ENCODE results near the gene UBQLNL. TPM values are rescaled to one million over a fixed set of nuclear protein-coding genes. Genes with fewer than 3 reads are reported as not detected.
A peak's percentile ranks its signal among the peaks of the same experiment; 100 is the strongest.

UBQLNL gene, protein sequence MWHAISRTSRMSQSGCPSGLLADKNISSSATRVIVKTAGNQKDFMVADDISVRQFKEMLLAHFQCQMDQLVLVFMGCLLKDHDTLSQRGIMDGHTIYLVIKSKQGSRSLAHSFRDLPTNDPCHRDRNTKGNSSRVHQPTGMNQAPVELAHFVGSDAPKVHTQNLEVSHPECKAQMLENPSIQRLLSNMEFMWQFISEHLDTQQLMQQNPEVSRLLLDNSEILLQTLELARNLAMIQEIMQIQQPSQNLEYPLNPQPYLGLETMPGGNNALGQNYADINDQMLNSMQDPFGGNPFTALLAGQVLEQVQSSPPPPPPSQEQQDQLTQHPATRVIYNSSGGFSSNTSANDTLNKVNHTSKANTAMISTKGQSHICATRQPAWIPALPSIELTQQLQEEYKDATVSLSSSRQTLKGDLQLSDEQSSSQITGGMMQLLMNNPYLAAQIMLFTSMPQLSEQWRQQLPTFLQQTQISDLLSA
- total RNA-seq = under 1 TPM in 1 of 2 experiments, not detected in 1; 0.19 TPM

DNA sequence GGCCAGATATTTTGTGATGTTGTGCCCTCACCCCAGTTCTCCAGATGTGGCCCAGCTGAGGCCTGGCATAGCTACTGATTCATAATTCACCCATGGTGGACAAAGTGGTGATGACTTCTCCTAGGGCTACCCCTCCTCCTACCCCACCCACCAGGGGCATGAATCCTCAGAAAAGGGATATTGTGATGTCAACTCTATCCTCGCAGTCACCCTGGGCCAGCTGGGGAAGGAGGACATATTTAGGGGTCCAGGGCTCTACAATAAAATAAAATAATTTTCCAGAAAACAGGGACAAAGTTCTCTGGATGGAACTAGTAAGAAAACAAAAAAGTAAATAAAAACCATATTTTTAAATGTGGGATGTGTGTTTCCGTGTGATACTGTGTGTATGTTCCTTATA, at the start of gene UBQLNL:
UBQLNL (minus strand) TSS at position 101 of the 400 bp plus-strand sequence. CDS start 258 bp downstream, outside the sequence.
- no peak within 1 kb of the TSS for H3K27ac Mint-ChIP-seq
- no peaks in the 10 kb centered on the region for H3K27me3 Mint-ChIP-seq
- DNase-seq = no peak
- no peaks in the 10 kb centered on the region for H3K36me3 Mint-ChIP-seq
- H3K4me1 Mint-ChIP-seq = no peaks in the 10 kb centered on the region
- H3K4me3 Mint-ChIP-seq = no peak within 1 kb of the TSS
- H3K9me3 Mint-ChIP-seq = no peaks in the 10 kb centered on the region

DNA sequence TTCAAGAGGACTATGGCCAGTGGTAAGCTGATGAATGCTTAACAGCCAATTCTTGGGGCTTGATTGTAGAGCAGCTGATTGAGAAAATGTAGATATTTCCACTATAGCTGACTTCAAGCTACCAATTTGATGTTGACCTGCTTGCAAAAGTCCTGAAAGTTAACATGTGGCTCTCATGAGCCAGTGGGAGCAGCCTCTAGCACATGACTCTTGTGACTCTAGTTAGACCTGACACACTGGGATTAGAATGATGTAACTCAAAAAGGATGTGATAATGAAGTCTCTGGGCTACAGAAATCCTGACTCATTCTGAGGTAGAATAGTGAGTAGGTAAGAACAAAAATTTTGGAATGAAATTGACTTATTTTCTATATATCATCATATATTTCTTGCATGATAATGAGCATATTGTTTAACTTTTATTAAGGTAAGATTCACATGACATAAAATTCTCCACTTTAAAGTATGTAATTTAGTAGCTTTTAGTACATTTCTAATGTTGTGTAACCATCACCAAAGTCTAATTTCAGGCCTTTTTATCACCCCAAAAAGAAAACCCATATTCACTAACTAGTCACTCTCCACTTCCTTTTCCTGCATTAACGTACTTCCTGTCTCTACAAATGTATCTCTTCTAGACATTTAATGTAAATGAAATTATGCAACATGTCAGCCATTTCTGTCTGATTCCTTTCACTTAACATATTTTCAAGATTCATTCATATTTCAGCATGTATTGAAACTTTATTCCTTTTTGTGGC, 47.9 kb upstream of the UBQLNL start:
- Mint-ChIP-seq H3K4me3 (no peak overlapping the region), H3K27me3 (no peaks in the 10 kb centered on the region), H3K4me1 (peaks cover 3% of the 10 kb centered on the region), H3K27ac (peak overlapping the region; percentile 38), H3K9me3 (peaks cover 7% of the 10 kb centered on the region), H3K36me3 (no peaks in the 10 kb centered on the region)
- DNase-seq = no peak

DNA sequence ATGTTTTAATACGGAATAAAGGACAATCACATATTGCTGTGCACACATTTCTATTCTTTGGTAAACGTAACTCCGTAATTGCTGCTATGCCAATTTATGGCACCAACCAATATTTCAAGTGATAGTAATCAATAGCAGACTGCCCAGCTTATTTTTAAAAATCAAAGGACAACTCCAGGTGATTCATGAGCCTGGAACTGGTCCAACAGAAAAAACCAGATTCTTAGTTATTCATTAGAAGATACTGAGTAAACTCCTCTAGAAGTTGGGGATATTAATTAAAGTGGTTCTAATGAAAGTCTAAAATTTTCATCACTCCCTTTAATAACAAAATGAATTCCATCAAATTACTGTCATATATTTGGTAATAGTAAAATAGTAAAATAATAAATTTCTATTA, 41.3 kb upstream of the UBQLNL start:
- no peak overlapping the region for H3K27ac Mint-ChIP-seq
- no peaks in the 10 kb centered on the region for H3K4me1 Mint-ChIP-seq
- no peak for DNase-seq
- no peak overlapping the region for H3K4me3 Mint-ChIP-seq
- no peaks in the 10 kb centered on the region for H3K27me3 Mint-ChIP-seq
- no peaks in the 10 kb centered on the region for H3K36me3 Mint-ChIP-seq
- H3K9me3 Mint-ChIP-seq = no peaks in the 10 kb centered on the region

DNA sequence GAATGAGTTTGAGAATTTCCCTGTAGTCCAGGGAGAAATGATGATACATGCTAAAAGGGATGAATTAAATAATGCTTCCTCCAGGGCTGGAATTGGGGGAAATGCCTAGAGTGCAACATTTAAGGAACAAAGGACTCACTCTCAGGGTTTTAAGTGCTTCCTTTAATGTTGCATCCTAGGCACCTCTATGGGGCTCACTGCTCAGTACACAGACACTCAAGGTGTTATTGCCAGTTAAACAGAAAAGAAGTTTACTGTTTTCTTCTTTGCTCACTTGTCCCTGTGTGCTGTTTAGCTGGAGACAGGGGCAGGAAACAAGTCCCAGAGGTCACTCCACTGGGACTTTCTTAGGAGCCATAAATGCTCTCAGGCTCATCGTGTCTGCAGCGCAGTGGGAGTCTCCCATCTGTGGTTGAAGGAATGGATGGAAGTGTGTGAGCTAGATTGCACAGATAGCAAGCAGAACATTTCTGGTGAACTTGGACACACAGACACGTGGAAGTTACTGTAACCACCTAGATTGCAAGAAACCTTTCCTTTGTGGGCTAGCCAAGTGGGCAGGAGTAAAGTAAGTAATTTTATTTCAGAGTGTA, 40.2 kb upstream of the UBQLNL start:
- Mint-ChIP-seq H3K9me3 (no peaks in the 10 kb centered on the region), H3K36me3 (no peaks in the 10 kb centered on the region), H3K27ac (no peak overlapping the region), H3K4me1 (no peaks in the 10 kb centered on the region), H3K4me3 (no peak overlapping the region), H3K27me3 (peaks cover 2% of the 10 kb centered on the region)
- no peak for DNase-seq

DNA sequence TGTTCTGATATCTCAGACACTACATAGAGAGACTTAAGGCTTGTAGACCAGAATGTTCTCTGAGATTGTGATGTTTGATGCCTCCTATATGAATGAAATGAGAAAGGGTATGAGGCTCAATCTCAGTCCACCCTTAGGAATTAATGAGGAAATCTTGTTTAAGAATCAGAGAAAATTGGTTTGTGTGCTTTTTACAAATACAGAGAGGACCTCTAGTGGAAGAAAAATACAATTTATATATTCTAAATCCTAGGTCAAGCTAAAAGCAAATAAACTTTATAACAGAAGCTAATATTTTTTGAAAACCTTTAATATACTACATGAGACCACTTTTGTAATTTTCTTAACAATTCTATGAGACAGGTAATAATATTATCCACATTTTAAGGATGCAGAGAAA, 36.8 kb upstream of the UBQLNL start:
- Mint-ChIP-seq H3K9me3 (no peaks in the 10 kb centered on the region), H3K36me3 (no peaks in the 10 kb centered on the region)

DNA sequence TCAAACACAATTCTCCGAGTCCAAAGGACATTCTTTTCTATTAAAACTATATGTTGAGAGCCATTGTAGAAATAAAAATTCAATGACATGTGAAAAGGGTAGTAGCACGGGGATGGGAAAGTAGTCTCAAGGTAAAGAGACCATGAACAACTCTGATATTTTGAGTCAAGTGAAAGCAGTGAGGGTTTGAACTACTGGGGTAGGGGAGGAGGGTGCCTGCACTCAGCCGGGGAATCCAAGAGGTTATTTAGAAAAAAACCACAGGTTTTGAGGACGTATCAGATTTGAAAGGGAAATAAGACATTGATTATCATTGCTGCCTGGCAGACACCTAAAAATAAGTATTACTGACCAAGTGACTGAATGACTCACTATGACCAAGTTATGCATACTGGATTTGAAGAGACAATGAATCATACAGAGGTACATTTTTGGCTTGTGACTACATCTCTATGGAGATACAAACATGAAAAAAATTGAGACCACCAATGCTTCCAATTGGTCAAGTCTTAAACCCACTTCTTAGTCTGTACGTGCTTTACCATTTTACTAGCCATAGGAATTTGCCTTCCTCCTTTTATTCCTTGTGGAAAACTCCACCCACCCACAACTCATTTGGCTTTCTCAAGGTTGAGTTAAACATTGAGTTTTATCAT, 34.1 kb upstream of the UBQLNL start:
- DNase-seq = no peak
- no peak overlapping the region for H3K4me3 Mint-ChIP-seq
- no peaks in the 10 kb centered on the region for H3K36me3 Mint-ChIP-seq
- no peaks in the 10 kb centered on the region for H3K4me1 Mint-ChIP-seq
- H3K27me3 Mint-ChIP-seq = peaks cover 4% of the 10 kb centered on the region
- H3K9me3 Mint-ChIP-seq = no peaks in the 10 kb centered on the region
- H3K27ac Mint-ChIP-seq = no peak overlapping the region

More for the DNA sequence above, 36.8 kb upstream of the UBQLNL start:
- Mint-ChIP-seq H3K27ac (no peak overlapping the region), H3K27me3 (peaks cover 4% of the 10 kb centered on the region), H3K4me1 (no peaks in the 10 kb centered on the region), H3K4me3 (no peak overlapping the region)
- DNase-seq = no peak

DNA sequence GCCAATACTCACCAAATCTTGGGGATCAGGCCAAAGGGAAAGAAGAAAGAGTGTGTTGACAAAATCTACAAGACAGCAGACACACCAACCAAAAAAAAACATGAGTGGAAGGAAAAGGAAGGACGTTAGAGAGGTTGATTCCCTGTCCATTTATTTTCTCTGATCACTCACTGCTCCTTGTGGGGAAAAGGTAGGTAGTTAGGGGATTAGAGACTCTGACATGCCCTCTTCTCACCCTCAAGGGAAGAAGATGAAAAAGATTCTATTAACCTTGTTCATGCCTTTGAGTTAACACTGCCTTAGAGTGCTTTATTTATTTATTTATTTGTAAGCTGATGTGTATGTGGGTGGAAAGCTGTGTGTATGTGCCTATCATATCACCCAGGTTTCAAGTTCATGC, 31.9 kb upstream of the UBQLNL start, which contains the start of gene OR52H1:
OR52H1 (minus strand) TSS at position 101 of the 400 bp plus-strand sequence. CDS start 3,035 bp downstream, outside the sequence.
- no peaks in the 10 kb centered on the region for H3K4me1 Mint-ChIP-seq

DNA sequence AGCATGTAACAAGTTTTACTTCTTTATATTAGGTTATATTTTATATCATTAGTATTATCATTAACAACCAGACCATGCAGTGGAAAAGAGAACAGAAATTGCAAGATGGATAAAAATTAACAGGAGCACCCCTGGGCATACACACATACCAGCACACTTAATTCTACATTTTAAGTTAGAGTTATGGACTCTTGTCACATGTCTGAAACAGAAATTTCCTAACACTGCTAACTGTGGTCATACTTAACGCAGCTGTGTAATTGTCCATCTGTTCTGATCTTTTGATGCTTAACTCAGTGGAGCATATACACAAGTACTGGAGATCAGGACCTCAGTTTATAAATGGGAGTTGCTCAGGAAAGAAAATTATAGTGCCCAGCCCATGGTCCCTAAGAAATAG, 31.5 kb upstream of the UBQLNL start:
- Mint-ChIP-seq H3K4me1 (no peaks in the 10 kb centered on the region), H3K27me3 (peaks cover 4% of the 10 kb centered on the region), H3K4me3 (no peak overlapping the region), H3K36me3 (no peaks in the 10 kb centered on the region), H3K27ac (no peak overlapping the region), H3K9me3 (no peaks in the 10 kb centered on the region)
- DNase-seq = no peak

More for the DNA sequence above, 31.9 kb upstream of the UBQLNL start, which contains the start of gene OR52H1:
- Mint-ChIP-seq H3K4me3 (no peak within 1 kb of the TSS), H3K9me3 (no peaks in the 10 kb centered on the region), H3K27ac (no peak within 1 kb of the TSS), H3K36me3 (no peaks in the 10 kb centered on the region), H3K27me3 (peaks cover 4% of the 10 kb centered on the region)
- no peak for DNase-seq

DNA sequence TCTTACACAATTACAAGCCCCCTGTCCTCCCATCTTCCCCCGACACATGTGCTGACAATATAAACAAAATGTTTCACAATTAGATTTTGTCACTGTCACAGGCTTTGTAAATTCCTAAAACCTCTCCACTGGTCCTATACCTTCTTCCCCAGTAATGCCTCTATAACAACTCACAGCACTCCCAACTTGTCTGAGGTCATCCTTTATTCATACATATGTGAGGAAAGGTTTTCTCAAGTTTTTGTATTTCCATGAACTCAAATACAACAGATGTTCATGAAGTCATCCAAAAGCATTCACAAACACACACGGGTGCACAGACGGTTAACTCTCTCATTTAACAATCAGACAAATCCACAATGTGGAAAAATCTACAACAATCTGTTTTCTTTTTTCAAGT, 30.0 kb upstream of the UBQLNL start:
- no peaks in the 10 kb centered on the region for H3K27me3 Mint-ChIP-seq
- no peaks in the 10 kb centered on the region for H3K9me3 Mint-ChIP-seq
- no peaks in the 10 kb centered on the region for H3K4me1 Mint-ChIP-seq
- no peaks in the 10 kb centered on the region for H3K36me3 Mint-ChIP-seq
- no peak overlapping the region for H3K27ac Mint-ChIP-seq
- DNase-seq = no peak
- H3K4me3 Mint-ChIP-seq = no peak overlapping the region

DNA sequence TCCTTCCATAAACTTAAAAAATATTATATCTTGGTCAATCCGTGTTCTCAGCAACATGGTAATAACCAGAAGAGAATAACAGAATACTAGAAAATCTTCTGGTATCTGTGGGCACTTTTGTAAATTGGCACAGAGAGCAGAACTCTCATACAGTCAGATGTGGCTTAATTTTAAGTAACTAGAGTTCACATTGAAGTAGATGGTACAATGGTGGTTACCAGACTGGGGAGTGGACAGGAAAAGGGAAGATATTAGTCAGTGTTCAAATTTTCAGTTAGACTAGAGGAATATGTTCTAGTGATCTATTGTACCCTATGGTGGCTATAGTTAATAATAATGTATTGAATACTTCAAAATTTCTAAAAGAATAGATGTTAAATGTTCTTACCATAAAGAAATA, 24.9 kb upstream of the UBQLNL start:
- Mint-ChIP-seq H3K27ac (no peak overlapping the region), H3K4me3 (no peak overlapping the region), H3K9me3 (peaks cover 5% of the 10 kb centered on the region), H3K36me3 (peaks cover 3% of the 10 kb centered on the region), H3K27me3 (peaks cover 4% of the 10 kb centered on the region), H3K4me1 (no peaks in the 10 kb centered on the region)
- no peak for DNase-seq

DNA sequence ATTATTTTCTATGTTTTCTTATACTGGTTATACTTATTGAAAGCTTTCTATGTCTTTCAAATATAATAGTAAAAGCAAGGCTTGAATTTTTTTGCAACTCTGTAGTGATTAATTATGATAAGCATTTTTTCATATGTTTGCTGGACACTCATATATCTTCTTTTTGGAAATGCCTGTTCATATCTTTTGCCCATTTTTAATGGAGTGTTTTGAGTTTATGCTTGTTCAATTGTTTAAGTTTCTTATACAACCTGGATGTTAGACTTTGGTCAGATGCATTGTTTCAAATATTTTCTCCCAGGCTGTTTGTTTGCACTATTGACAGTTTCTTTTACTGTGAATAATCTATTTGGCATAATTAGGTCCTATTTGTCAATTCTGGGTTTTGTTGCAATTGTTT, 20.0 kb upstream of the UBQLNL start:
- no peak overlapping the region for H3K4me3 Mint-ChIP-seq
- H3K36me3 Mint-ChIP-seq = peaks cover 3% of the 10 kb centered on the region

DNA sequence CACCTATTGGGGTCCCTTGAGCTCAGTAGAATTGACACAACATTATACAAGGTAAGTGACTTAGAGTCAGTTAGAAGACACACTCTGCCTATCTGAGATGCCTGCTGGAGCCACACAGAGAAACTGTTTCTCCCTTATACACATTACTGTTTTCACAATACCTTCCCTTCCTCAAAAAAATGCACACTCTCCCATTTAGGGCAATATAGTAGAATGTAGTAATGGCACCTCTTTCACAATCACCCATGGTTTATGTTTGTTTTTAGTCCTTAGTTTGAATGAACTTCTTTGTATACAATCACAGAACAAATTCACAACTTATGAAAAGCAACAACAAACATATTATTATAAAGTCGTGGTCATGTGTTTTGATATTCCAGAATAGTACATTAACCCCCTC, 17.5 kb upstream of the UBQLNL start:
- Mint-ChIP-seq H3K27me3 (peaks cover 4% of the 10 kb centered on the region), H3K27ac (no peak overlapping the region), H3K4me3 (no peak overlapping the region), H3K9me3 (peaks cover 5% of the 10 kb centered on the region), H3K4me1 (no peaks in the 10 kb centered on the region), H3K36me3 (peaks cover 3% of the 10 kb centered on the region)
- no peak for DNase-seq

More for the DNA sequence above, 20.0 kb upstream of the UBQLNL start:
- Mint-ChIP-seq H3K27ac (no peak overlapping the region), H3K4me1 (no peaks in the 10 kb centered on the region), H3K27me3 (peaks cover 4% of the 10 kb centered on the region), H3K9me3 (peaks cover 5% of the 10 kb centered on the region)
- no peak for DNase-seq

DNA sequence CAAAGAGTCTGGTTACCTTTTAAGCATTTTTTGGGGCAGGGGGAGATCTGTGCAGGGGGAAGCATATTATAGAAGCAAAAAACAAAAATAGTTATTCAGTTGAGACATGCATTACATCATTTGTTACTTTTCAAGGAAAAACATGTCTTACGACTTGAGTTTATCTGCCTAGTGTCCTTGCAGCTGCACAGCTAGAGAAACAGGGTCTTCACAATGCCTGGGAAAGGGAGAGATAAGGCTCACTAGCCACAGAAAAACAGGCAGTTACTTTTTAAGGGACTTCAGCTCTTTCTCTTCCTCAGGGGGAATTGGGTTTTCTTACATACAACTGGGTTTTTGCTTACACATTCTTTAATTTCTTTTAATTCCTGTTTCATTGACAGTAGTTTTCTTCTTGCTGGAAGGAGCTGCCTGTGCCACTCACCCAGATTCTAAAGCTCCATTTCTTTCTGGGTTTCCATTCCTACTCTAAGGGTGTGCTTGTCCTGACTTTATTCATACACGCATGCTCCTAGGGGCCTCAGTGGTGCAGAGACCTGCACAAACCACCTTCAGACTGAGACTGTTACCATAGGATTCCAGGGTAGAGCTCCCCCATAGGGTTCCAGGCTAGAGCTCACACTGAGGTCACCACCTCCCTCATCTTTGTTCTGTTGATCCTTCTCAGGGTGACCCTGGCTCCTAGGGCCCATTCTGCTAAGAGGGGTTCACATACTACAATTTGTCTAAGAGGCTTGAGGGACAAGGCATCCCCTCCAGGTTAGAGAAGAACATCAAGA, 14.7 kb upstream of the UBQLNL start:
- DNase-seq = no peak
- Mint-ChIP-seq H3K27ac (no peak overlapping the region), H3K4me1 (no peaks in the 10 kb centered on the region), H3K4me3 (no peak overlapping the region), H3K36me3 (no peaks in the 10 kb centered on the region), H3K27me3 (no peaks in the 10 kb centered on the region), H3K9me3 (no peaks in the 10 kb centered on the region)

DNA sequence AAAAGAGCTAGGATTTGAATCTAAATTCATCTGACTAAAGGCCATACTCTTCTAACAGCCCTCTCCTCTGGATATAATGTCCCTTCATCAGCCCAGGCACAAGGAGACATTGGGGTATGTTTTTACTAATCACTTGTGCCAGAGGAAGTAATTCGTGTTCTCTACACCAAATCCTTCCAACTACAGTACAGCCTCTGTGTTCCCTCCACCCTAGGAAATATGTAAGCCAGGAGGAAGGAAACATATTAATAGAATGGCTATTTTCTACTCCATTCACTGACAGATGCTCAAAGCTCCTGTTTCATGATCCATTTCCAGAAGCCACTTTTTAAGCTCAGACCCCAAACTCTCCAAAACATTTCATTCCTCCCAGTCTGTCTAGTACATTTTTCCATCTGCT, 12.0 kb upstream of the UBQLNL start:
- no peak overlapping the region for H3K27ac Mint-ChIP-seq
- H3K36me3 Mint-ChIP-seq = no peaks in the 10 kb centered on the region
- no peaks in the 10 kb centered on the region for H3K27me3 Mint-ChIP-seq
- no peaks in the 10 kb centered on the region for H3K4me1 Mint-ChIP-seq
- H3K9me3 Mint-ChIP-seq = no peaks in the 10 kb centered on the region
- no peak overlapping the region for H3K4me3 Mint-ChIP-seq
- no peak for DNase-seq
